Natural killer cell (primary cell): ENCODE results near the gene MAP2K5. TPM values are rescaled to one million over a fixed set of nuclear protein-coding genes. Genes with fewer than 3 reads are reported as not detected.

ENCODE experiments used
- ATAC-seq, 3 donors: fragments of 150-1000 bp in 2 of 3; fragments of 200-7000 bp in 1 of 3; cut with Tn5 transposase; 1 replicate in 1 of 3; 2 replicates in 2 of 3; pipeline ENCODE4 v1.10.0; 2021; ENCODE audit warnings: mild to moderate bottlenecking in 2 of 3, moderate library complexity in 2 of 3
- DNase-seq, 2 donors: peaks; one replicate each; pipeline versions ENCODE4 v3.0.0 to v3.0.0-alpha.2; 2013 to 2021; ENCODE audit warnings: mixed read lengths in 1 of 2
- H3K27ac ChIP-seq: one replicate; pipeline ENCODE4 v1.5.1; 2013; ENCODE audit warnings: mild to moderate bottlenecking, low read length
- H3K27me3 ChIP-seq: one replicate; pipeline ENCODE4 v1.6.1; 2013; ENCODE audit warnings: low read length; ENCODE audit not compliant: control insufficient read depth, insufficient read depth
- H3K36me3 ChIP-seq: one replicate; pipeline ENCODE4 v1.6.1; 2013; ENCODE audit warnings: low read length; ENCODE audit not compliant: control insufficient read depth, insufficient read depth
- H3K4me1 ChIP-seq: one replicate; pipeline ENCODE4 v1.6.1; 2013; ENCODE audit warnings: low read length; ENCODE audit not compliant: control insufficient read depth, insufficient read depth
- H3K4me3 ChIP-seq: one replicate; pipeline ENCODE4 v1.5.1; 2013; ENCODE audit warnings: low read length
- H3K9me3 ChIP-seq: one replicate; pipeline ENCODE4 v1.6.1; 2013; ENCODE audit warnings: low read length; ENCODE audit not compliant: control insufficient read depth, insufficient read depth
- H3K27ac Mint-ChIP-seq, 2 donors: one replicate each; pipeline ENCODE4 v1.8.0; 2022; ENCODE audit warnings: mild to moderate bottlenecking in 2 of 2, mixed read lengths in 2 of 2, moderate library complexity in 1 of 2
- H3K27me3 Mint-ChIP-seq, 2 donors: one replicate each; pipeline ENCODE4 v1.8.0; 2022; ENCODE audit warnings: low read depth in 2 of 2, mixed read lengths in 2 of 2
- H3K36me3 Mint-ChIP-seq: one replicate; pipeline ENCODE4 v1.8.0; 2022; ENCODE audit warnings: mixed read lengths
- H3K4me1 Mint-ChIP-seq, 2 donors: one replicate each; pipeline ENCODE4 v1.8.0; 2022; ENCODE audit warnings: mixed read lengths in 2 of 2
- H3K4me3 Mint-ChIP-seq: one replicate; pipeline ENCODE4 v1.8.0; 2022; ENCODE audit warnings: mild to moderate bottlenecking, moderate library complexity, mixed read lengths
- H3K9me3 Mint-ChIP-seq, 2 donors: one replicate each; pipeline ENCODE4 v1.8.0; 2022; ENCODE audit warnings: mixed read lengths in 2 of 2
- CTCF ChIP-seq: fragments of 200-600 bp; IDR thresholded peaks from one replicate; pipeline ENCODE4 v1.8.0; 2022; ENCODE audit warnings: antibody characterized with exemption
- WGBS: methylation state at CpG from one replicate; pipeline ENCODE4 v1.1.7; 2013; ENCODE audit warnings: missing lambda C conversion rate; ENCODE audit not compliant: insufficient coverage; 5-methylcytosine and 5-hydroxymethylcytosine counted together
- intact Hi-C: fragments of 100-400 bp; cut with micrococcal nuclease; formaldehyde crosslinking; loops from one replicate; pipeline ENCODE4 v1.14.2; 2022
- total RNA-seq, 4 donors: library from RNA; stranded (reverse); fragments of 120-200 nt in 1 of 4; gene quantifications; one replicate each; pipeline versions ENCODE4 v1.2.3 to v1.2.4, GENCODE V29; 2013 to 2022

MAP2K5 gene
- total RNA-seq, 3 donors from 2014 or later (not counting 1 experiment from before 2014, with no cell fraction given): 25.6 to 32.6 (median 29.2) TPM

GRCh38 chr15:67807836-67808235 is 265.3 kb downstream of the MAP2K5 start:
- H3K27ac Mint-ChIP-seq: no peak overlapping the region
- no peaks in the 10 kb centered on the region for H3K27me3 ChIP-seq
- no peaks in the 10 kb centered on the region for H3K36me3 ChIP-seq
- peaks cover 0 to 10% of the 10 kb centered on the region in 2 donors for H3K4me1 Mint-ChIP-seq
- H3K27ac ChIP-seq: no peak overlapping the region
- no peaks in the 10 kb centered on the region for H3K27me3 Mint-ChIP-seq
- no peak overlapping the region for H3K4me3 Mint-ChIP-seq
- intact Hi-C loops: no loop called here
- H3K4me1 ChIP-seq: no peaks in the 10 kb centered on the region
- TF ChIP-seq CTCF: no peak
- H3K9me3 Mint-ChIP-seq: no peaks in the 10 kb centered on the region
- H3K4me3 ChIP-seq: no peak overlapping the region
- DNase-seq (no peak), ATAC-seq (no peak)
- no peaks in the 10 kb centered on the region for H3K9me3 ChIP-seq
- no peaks in the 10 kb centered on the region for H3K36me3 Mint-ChIP-seq
- WGBS: 95% methylated on average over 5 of the region's 7 CpGs

GRCh38 chr15:67808821-67809220 is 266.3 kb downstream of the MAP2K5 start:
- intact Hi-C loops: no loop called here
- H3K27ac ChIP-seq: no peak overlapping the region
- H3K27me3 Mint-ChIP-seq: no peaks in the 10 kb centered on the region
- no peak for TF ChIP-seq CTCF
- no peak overlapping the region for H3K4me3 Mint-ChIP-seq
- no peaks in the 10 kb centered on the region for H3K27me3 ChIP-seq
- peaks cover 0 to 10% of the 10 kb centered on the region in 2 donors for H3K4me1 Mint-ChIP-seq
- H3K9me3 ChIP-seq: no peaks in the 10 kb centered on the region
- H3K4me3 ChIP-seq: no peak overlapping the region
- no peak for DNase-seq
- no peaks in the 10 kb centered on the region for H3K36me3 ChIP-seq
- H3K4me1 ChIP-seq: no peaks in the 10 kb centered on the region
- H3K9me3 Mint-ChIP-seq: no peaks in the 10 kb centered on the region
- no peak overlapping the region for H3K27ac Mint-ChIP-seq
- 94% methylated on average over 7 of the region's 7 CpGs for WGBS
- H3K36me3 Mint-ChIP-seq: no peaks in the 10 kb centered on the region
- no peak for ATAC-seq

- H3K27me3 ChIP-seq: no peaks in the 10 kb centered on the region
- H3K36me3 Mint-ChIP-seq: no peaks in the 10 kb centered on the region
- no peaks in the 10 kb centered on the region for H3K9me3 Mint-ChIP-seq
- no peaks in the 10 kb centered on the region for H3K27me3 Mint-ChIP-seq
- H3K4me3 ChIP-seq: no peak overlapping the region
- no peak overlapping the region for H3K4me3 Mint-ChIP-seq
- no peaks in the 10 kb centered on the region for H3K4me1 ChIP-seq
- H3K27ac ChIP-seq: no peak overlapping the region
- no peak overlapping the region for H3K27ac Mint-ChIP-seq
- WGBS: 96% methylated on average over 5 of the region's 5 CpGs
- no peaks in the 10 kb centered on the region for H3K9me3 ChIP-seq
- no peaks in the 10 kb centered on the region for H3K36me3 ChIP-seq
- DNase-seq (no peak), ATAC-seq (no peak)
- H3K4me1 Mint-ChIP-seq: peaks cover 0 to 10% of the 10 kb centered on the region in 2 donors
- no peak for TF ChIP-seq CTCF
- intact Hi-C loops: no loop called here
Observed at GRCh38 chr15:67809441-67809840, 266.9 kb downstream of the MAP2K5 start.

- no peak for DNase-seq
- no peaks in the 10 kb centered on the region for H3K9me3 ChIP-seq
- Mint-ChIP-seq H3K36me3 (no peaks in the 10 kb centered on the region), H3K27me3 (no peaks in the 10 kb centered on the region), H3K9me3 (no peaks in the 10 kb centered on the region), H3K4me3 (no peak overlapping the region), H3K4me1 (peaks cover 0 to 10% of the 10 kb centered on the region in 2 donors), H3K27ac (no peak overlapping the region)
- 94% methylated on average over 6 of the region's 6 CpGs for WGBS
- no peaks in the 10 kb centered on the region for H3K27me3 ChIP-seq
- no peaks in the 10 kb centered on the region for H3K4me1 ChIP-seq
- no peak overlapping the region for H3K4me3 ChIP-seq
- H3K27ac ChIP-seq: no peak overlapping the region
- intact Hi-C loops: no loop called here
- H3K36me3 ChIP-seq: no peaks in the 10 kb centered on the region
- TF ChIP-seq CTCF: no peak
- ATAC-seq: no peak
Observed at GRCh38 chr15:67809866-67810265, 267.4 kb downstream of the MAP2K5 start.
